GM12878 (cell line): ENCODE results near the gene CFAP74. TPM values are rescaled to one million over a fixed set of nuclear protein-coding genes. Genes with fewer than 3 reads are reported as not detected.

Experiments used
- ASH2L ChIP-seq: fragments of 300-600, 200-600 bp; sonication (generic); IDR thresholded peaks from 2 replicates; pipeline ENCODE4 v1.6.1; 2017; ENCODE audit warnings: low read depth, mild to moderate bottlenecking, borderline replicate concordance
- ATF7 ChIP-seq: fragments of 450-650 bp; IDR thresholded peaks from 2 replicates; pipeline ENCODE4 v1.6.1; 2016; ENCODE audit warnings: low read depth, mild to moderate bottlenecking
- GATAD2B ChIP-seq: fragments of 450-650 bp; conservative IDR thresholded peaks from 2 replicates; pipeline ENCODE4 v1.6.1; 2017; ENCODE audit warnings: low read depth, mild to moderate bottlenecking, moderate library complexity
- IKZF1 ChIP-seq: fragments of 450-650 bp; conservative IDR thresholded peaks from 2 replicates; pipeline ENCODE4 v1.6.1; 2017; ENCODE audit warnings: antibody characterized with exemption, mild to moderate bottlenecking
- KDM1A ChIP-seq: fragments of 200-600 bp; sonication (generic); IDR thresholded peaks from 2 replicates; pipeline ENCODE4 v1.6.1; 2016; ENCODE audit warnings: borderline replicate concordance
- NFIC ChIP-seq: IDR thresholded peaks from 2 replicates; pipeline ENCODE4 v1.6.1; 2012; ENCODE audit warnings: low read depth, mild to moderate bottlenecking, inconsistent platforms, low read length, moderate library complexity
- NFXL1 ChIP-seq: fragments of 450-650 bp; IDR thresholded peaks from 2 replicates; pipeline ENCODE4 v1.6.1; 2017; ENCODE audit warnings: antibody characterized with exemption, mild to moderate bottlenecking, borderline replicate concordance
- NR2C2 ChIP-seq: IDR thresholded peaks from 2 replicates; pipeline ENCODE4 v1.6.1; 2011; ENCODE audit warnings: borderline replicate concordance, low read depth; ENCODE audit not compliant: control insufficient read depth, insufficient read length
- PAX5 ChIP-seq: IDR thresholded peaks from 2 replicates; pipeline ENCODE4 v1.6.1; 2011; ENCODE audit warnings: low read depth, low read length, borderline replicate concordance
- PAX8 ChIP-seq: fragments of 450-650 bp; IDR thresholded peaks from 2 replicates; pipeline ENCODE4 v1.6.1; 2017; ENCODE audit warnings: mild to moderate bottlenecking, moderate library complexity
- WRNIP1 ChIP-seq: IDR thresholded peaks from 2 replicates; pipeline ENCODE4 v1.6.1; 2011; ENCODE audit warnings: low read depth, low read length, improper control_type of control experiment, borderline replicate concordance
- ZBED1 ChIP-seq: IDR thresholded peaks from 2 replicates; pipeline ENCODE4 v1.6.1; 2016; ENCODE audit warnings: borderline replicate concordance
- polyA plus RNA-seq, 11 experiments: library from polyadenylated mRNA; depleted of rRNA in 4 of 11; unstranded in 6 of 11; stranded (reverse) in 5 of 11; fragments of >200 nt; fragmentation: Nextera tagmentation in 4 of 11; fragmentation: Illumina TruSeq in 1 of 11; extraction: Ambion mirVana in 4 of 11; extraction: Trizol in 1 of 11; gene quantifications; 1 replicate in 1 of 11; 2 replicates in 10 of 11; pipeline versions ENCODE4 v1.2.1 to v1.2.3, GENCODE V29; 2011 to 2016; ENCODE audit warnings: inconsistent platforms in 2 of 11, missing spikeins in 2 of 11, low read depth in 1 of 11
- total RNA-seq, 4 experiments: library from RNA; depleted of rRNA in 3 of 4; stranded (reverse); fragments of >200 nt in 3 of 4; fragmentation: Illumina TruSeq in 1 of 4; extraction: Trizol in 1 of 4; gene quantifications; 2 replicates each; pipeline versions ENCODE4 v1.2.1 to v1.2.3, GENCODE V29; 2013 to 2021
- TF ChIP-seq, protein P1 (sequence below): IDR thresholded peaks from 2 replicates; pipeline ENCODE4 v1.6.1; 2012; ENCODE audit warnings: improper control_type of control experiment, low read depth, low read length; ENCODE audit not compliant: insufficient replicate concordance
- TF ChIP-seq, protein P2 (sequence below): fragments of 450-650 bp; IDR thresholded peaks from 2 replicates; pipeline ENCODE4 v1.6.1; 2017; ENCODE audit warnings: low read depth, mild to moderate bottlenecking, moderate library complexity
- TF ChIP-seq, protein P3 (sequence below): fragments of 450-650 bp; formaldehyde crosslinking; IDR thresholded peaks from 2 replicates; pipeline ENCODE4 v1.4.0; 2022; ENCODE audit warnings: mild to moderate bottlenecking, moderate library complexity

CFAP74 gene
- total and polyA plus RNA-seq, 10 of the 15 experiments (the other 5 are each of a cell fraction or from before 2014, with no cell fraction given): 0.01 TPM; not detected in 9

DNA sequence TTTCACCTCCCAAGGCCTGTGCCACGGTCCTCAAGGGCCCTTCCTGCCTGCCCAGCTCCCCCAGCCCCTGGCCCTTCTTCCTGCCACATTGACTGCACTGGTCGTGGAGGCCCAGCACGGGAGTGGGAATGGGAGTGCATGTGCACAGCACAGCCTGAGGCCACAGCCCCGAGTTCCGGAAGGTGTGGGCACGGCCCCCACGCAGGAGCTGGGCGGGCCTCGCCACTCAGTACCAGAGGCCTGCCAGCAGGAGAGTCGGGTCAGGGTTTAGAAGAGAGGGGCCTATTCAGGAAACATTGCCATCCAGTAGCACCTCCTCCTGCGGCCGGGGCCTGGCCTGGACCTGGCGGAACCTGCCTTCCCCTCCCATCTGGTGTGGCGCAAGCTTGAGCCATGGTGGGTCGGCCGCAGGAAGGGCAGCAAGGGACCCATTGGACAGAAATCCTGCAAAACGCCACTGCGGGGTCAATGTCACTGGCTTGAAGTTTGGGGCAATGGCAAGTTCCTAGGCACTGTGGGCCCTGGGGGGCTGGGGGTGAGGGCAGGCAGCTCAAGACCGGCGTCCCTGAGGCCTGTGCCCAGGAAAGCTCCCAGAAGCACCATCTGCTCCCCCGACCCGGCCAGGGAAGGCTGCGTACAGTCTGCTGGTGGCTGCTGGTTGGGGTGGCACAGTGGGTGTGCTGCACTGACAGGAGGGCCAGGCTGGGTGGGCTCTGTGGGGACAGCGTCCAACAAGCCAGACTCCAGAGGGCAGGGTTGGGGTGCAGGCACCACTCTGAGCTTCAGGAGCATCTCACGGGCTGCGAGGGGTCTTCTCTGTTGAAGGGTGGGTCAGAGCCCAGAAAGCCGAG is 82.8 kb downstream of the CFAP74 start (continued):
- TF ChIP-seq, protein P1, sequence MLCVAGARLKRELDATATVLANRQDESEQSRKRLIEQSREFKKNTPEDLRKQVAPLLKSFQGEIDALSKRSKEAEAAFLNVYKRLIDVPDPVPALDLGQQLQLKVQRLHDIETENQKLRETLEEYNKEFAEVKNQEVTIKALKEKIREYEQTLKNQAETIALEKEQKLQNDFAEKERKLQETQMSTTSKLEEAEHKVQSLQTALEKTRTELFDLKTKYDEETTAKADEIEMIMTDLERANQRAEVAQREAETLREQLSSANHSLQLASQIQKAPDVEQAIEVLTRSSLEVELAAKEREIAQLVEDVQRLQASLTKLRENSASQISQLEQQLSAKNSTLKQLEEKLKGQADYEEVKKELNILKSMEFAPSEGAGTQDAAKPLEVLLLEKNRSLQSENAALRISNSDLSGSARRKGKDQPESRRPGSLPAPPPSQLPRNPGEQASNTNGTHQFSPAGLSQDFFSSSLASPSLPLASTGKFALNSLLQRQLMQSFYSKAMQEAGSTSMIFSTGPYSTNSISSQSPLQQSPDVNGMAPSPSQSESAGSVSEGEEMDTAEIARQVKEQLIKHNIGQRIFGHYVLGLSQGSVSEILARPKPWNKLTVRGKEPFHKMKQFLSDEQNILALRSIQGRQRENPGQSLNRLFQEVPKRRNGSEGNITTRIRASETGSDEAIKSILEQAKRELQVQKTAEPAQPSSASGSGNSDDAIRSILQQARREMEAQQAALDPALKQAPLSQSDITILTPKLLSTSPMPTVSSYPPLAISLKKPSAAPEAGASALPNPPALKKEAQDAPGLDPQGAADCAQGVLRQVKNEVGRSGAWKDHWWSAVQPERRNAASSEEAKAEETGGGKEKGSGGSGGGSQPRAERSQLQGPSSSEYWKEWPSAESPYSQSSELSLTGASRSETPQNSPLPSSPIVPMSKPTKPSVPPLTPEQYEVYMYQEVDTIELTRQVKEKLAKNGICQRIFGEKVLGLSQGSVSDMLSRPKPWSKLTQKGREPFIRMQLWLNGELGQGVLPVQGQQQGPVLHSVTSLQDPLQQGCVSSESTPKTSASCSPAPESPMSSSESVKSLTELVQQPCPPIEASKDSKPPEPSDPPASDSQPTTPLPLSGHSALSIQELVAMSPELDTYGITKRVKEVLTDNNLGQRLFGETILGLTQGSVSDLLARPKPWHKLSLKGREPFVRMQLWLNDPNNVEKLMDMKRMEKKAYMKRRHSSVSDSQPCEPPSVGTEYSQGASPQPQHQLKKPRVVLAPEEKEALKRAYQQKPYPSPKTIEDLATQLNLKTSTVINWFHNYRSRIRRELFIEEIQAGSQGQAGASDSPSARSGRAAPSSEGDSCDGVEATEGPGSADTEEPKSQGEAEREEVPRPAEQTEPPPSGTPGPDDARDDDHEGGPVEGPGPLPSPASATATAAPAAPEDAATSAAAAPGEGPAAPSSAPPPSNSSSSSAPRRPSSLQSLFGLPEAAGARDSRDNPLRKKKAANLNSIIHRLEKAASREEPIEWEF: no peak
- no peak for TF ChIP-seq KDM1A
- no peak for TF ChIP-seq PAX5
- TF ChIP-seq, protein P2, sequence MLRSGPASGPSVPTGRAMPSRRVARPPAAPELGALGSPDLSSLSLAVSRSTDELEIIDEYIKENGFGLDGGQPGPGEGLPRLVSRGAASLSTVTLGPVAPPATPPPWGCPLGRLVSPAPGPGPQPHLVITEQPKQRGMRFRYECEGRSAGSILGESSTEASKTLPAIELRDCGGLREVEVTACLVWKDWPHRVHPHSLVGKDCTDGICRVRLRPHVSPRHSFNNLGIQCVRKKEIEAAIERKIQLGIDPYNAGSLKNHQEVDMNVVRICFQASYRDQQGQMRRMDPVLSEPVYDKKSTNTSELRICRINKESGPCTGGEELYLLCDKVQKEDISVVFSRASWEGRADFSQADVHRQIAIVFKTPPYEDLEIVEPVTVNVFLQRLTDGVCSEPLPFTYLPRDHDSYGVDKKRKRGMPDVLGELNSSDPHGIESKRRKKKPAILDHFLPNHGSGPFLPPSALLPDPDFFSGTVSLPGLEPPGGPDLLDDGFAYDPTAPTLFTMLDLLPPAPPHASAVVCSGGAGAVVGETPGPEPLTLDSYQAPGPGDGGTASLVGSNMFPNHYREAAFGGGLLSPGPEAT: no peak
- TF ChIP-seq NR2C2: no peak
- no peak for TF ChIP-seq PAX8
- TF ChIP-seq WRNIP1: no peak
- TF ChIP-seq ZBED1: no peak
- TF ChIP-seq ASH2L: no peak
- no peak for TF ChIP-seq GATAD2B
- no peak for TF ChIP-seq NFIC
- TF ChIP-seq, protein P3, sequence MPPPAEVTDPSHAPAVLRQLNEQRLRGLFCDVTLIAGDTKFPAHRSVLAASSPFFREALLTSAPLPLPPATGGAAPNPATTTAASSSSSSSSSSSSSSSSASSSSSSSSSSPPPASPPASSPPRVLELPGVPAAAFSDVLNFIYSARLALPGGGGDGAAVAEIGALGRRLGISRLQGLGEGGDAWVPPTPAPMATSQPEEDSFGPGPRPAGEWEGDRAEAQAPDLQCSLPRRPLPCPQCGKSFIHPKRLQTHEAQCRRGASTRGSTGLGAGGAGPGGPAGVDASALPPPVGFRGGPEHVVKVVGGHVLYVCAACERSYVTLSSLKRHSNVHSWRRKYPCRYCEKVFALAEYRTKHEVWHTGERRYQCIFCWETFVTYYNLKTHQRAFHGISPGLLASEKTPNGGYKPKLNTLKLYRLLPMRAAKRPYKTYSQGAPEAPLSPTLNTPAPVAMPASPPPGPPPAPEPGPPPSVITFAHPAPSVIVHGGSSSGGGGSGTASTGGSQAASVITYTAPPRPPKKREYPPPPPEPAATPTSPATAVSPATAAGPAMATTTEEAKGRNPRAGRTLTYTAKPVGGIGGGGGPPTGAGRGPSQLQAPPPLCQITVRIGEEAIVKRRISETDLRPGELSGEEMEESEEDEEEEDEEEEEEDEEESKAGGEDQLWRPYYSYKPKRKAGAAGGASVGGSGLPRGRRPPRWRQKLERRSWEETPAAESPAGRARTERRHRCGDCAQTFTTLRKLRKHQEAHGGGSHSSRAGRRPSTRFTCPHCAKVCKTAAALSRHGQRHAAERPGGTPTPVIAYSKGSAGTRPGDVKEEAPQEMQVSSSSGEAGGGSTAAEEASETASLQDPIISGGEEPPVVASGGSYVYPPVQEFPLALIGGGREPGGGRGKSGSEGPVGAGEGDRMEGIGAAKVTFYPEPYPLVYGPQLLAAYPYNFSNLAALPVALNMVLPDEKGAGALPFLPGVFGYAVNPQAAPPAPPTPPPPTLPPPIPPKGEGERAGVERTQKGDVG (CRISPR knock-in tag): no peak
- no peak for TF ChIP-seq NFXL1
- no peak for TF ChIP-seq ATF7
- TF ChIP-seq IKZF1: no peak
